NCI-H510A (cell line): ENCODE data around the gene NEDD4L.

Experiments used
- DNase-seq: peaks from one replicate; lab custom pipeline; 2025; lab: John Stamatoyannopoulos, UW

NEDD4L gene

DNA sequence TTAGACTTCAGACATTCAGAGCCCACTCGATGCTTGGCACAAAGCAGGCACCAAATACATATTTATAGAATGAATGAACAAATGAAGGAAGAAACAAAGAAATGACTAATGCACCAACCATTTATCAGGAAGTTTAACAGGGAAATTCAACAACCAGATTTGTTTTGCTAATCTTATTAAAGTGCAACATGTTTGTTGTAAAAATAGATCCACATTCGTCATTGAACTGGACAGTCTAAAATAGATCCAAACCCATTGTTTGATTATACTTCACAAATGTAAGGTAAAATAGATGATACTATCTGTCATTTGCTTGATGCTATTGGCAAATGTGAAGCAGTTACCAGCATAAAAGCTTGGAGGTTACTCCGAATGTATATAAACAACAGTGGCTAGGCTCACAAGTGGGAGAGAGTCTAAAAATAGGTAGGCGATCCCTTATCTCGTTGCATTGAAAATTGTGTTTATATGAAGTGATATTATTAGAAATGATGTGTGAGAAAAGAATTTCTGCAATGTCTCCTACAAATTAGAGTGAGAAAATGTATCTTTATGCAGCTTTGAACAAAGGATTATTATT, 246.2 kb downstream of the NEDD4L start:
- DNase-seq = no peak

GRCh38 chr18:58291131-58291530, 247.1 kb downstream of the NEDD4L start:
- no peak for DNase-seq

DNA sequence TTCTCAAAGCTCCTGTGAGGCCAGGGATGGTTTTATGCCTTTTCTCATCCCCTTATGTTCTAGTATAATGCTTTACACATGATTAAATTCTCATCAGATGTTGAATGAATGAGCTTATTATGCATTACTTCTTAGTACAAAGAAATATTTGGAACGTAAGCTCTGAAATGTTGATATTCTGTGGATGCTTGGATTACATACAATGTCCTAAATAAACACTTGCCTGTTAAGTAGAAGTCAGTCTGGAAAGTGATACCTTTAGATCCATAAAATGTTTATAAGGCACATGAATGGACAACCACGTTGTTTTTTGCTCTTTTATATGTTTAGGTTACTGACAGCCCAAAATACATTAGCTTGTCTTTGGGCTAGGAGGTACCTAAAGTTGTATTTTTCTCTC, 248.6 kb downstream of the NEDD4L start:
- DNase-seq = no peak

GRCh38 chr18:58297198-58297597, 253.2 kb downstream of the NEDD4L start:
- DNase-seq = no peak

DNA sequence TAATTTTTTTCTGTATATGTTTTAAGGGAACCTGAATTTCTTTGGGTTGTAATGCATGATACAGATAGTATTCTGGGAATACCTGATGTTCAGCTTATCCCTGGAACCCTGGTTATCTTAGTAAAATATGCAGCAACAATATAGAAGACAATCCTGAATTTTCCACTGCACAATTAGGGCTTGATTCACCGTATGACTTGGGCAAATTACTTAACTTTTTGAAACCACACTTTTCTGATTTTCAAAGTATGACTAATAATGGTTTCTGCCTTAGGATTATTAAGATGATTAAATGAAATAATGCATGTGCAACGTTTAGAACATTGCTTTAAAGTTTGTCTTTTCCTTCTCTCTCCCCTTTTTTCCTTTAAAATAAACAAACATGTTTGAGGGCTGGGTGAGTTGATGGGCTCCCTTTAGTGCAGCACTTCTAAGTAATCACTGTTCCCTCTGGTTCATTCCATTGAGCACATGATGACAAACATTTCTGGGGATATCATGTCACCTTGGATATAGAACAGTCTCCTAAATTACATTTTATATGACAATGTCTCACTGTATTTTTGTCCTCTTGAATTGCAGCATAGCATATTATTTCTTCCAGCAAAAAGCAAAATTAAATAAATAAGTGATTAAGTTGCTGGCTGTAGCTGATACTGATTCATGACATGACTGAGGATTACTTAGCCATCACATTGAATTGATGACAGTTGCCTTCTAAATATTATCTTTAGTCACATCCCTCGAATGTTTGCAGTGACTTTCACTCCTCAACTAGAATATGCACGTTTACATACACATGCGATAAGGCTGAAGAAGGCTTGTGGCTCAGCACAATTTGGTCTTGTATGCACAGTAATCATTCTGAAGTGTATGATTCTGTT, 254.5 kb downstream of the NEDD4L start:
- DNase-seq = no peak

DNA sequence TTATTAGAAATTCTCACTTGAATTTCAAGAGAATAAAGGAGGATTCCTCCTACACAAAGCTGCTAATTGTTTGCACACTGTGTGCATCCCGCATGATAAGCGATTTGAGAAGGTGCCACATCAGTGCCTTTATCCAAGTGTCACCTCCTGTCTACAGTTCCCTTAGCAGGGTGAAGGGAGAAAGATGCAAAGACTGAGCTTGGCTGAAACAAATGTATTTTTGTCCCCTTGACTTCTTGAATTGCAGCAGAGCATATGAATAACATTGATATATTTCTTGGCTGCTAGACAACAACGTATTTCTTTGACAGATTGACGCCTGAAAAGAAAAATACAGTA, 255.1 kb downstream of the NEDD4L start:
- no peak for DNase-seq

GRCh38 chr18:58299936-58300335, 255.9 kb downstream of the NEDD4L start:
- no peak for DNase-seq

DNA sequence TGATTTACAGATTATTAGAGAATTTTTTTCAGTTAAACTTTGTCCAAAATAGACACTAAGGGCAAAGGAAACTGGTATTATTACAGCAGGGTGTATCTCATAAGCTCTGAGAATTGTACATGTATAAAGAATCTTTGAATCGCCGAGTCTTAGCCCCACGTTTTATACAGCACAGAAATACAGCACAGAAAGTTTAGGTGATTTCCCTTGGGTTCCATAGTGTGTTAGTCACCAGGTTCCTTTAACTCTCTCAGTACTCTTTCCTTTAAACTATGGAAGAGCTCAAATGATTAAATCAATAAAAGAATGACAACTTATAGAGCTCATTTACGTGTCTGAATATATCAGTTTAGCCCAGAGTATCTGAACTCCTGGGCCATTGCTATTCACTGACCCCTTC, 256.8 kb downstream of the NEDD4L start:
- DNase-seq = no peak

DNA sequence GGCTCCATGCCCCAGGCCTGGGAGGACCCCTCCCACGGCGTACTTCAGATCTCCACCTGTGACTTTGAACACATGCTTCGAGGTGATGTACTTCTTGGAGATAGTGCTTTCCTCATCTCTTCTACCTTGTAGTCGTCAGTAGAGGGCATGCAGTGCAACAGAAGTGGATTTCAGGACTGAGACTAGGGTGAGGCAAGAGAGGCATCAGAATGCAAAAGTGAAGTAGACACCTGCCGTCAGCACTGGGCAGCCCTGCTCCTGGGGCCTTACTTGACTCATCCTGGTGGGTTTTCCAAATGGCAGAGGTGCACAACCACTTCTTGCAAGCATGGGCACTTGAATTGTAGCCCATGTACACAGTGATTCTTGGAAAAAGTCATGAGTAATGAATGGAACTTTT, 258.8 kb downstream of the NEDD4L start:
- no peak for DNase-seq

GRCh38 chr18:58303363-58303762, 259.3 kb downstream of the NEDD4L start:
- DNase-seq = no peak

- no peak for DNase-seq
These were observed 261.8 kb downstream of the NEDD4L start for GRCh38 chr18:58305792-58306191.

GRCh38 chr18:58307441-58307840, 263.4 kb downstream of the NEDD4L start:
- no peak for DNase-seq

GRCh38 chr18:58308463-58308862, 264.4 kb downstream of the NEDD4L start:
- DNase-seq = no peak

- DNase-seq = no peak
These were observed 265.1 kb downstream of the NEDD4L start for GRCh38 chr18:58309099-58309498.

- DNase-seq = no peak
These were observed 265.7 kb downstream of the NEDD4L start for GRCh38 chr18:58309610-58310239.

DNA sequence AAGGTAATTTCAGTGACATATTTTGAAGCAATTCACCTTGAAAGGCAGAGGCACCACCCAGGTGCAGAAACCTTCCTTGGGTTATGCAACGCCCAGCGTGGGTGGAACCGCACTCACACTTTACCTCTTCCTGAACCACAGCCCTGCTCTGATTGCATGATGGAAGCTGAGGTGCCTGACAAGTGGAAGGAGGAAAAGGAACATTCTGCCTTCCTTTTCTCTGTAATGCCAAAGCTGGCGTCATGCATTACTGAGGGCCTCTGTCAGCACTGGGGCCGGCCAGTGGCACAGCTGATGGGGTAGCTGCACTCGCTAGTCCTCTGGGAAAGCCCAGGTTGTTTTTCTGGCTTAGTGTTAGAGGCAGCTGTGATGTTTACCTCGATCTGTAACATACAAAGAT, 266.5 kb downstream of the NEDD4L start:
- peak; percentile 47 for DNase-seq

GRCh38 chr18:58311390-58311789, 267.4 kb downstream of the NEDD4L start:
- DNase-seq = no peak

- DNase-seq = peak; percentile 18
These were observed 269.5 kb downstream of the NEDD4L start for GRCh38 chr18:58313491-58314032.

DNA sequence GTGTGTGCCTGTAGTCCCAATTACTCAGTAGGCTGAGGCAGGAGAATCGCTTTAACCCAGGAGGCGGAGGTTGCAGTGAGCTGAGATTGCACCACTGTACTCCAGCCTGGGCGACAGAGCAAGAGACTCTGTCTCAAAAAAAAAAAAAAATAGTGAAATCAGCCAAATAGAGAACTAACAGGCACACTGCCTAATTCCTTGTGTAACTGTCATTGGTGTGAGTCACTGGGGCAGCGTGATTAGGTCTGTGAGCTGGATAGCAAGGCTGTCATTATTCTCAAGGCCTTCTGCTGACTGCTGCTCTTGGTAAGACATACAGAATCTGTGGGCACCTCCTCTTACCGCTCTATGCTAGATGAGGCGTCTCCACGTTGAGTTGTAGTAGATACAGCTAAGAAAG, 270.3 kb downstream of the NEDD4L start:
- DNase-seq = no peak

DNA sequence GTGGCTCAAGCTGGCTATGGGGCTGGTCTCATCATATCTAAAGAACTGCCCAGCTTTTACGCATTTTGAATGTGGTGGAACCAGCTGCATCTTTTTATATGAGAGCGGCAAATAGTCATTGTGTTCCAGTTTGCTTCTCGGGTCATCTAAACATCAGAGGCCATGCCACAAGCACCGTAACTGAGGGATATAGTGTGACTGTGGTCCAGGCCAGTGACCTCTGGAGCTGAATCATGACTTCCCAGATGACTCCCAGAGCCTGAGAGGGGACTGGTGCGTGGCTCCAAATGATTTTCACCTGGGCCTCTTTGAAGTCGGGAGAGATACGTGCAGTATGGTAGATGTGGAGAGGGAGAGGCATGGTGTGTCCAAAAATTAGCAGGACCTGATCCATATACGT, 271.0 kb downstream of the NEDD4L start:
- DNase-seq = no peak

- DNase-seq = no peak
These were observed 271.8 kb downstream of the NEDD4L start for GRCh38 chr18:58315739-58316215.

DNA sequence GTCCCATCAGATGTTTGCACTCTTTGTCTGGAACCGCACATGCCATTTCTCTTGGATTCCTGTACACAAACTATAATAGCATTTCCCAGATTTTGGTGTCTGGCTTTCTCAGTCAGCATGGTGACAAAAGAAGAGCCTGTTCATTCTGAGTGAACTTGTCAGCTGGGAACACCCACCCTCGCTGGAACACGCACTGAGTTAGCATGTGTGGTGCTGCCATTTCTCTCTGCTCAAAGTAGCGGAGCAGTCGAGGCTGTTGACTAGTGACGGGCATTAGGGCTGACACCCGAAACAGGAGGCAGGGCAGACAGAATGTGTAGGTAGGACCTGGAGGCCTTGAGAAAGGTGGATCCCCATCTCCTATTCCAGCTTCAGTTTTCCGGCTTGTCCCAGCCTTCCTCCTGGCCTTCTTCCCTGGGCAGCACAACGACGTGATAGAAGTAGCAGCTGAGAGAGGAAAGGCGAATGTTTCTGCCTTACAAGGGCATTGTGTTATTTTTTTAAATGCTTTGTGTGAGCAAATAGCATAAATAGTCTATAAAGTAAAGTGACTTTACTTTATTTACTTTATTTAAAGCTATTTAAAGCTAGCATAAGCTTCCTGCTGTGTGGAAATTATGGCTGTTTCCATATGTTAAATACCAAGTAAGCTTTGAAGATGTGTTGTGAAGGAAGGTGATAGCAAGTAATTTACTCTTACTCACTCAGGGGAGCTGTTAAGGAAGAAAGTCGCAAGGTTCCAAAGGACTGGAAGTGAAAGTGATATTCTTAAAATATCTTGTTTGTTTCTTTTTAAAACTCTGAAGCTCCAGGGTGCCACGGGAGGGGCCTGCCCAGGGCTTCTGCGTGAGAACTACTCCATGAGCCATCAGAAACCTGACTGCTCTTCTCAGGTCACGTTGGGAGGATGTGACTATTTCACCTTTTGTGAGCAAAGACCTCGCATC, 272.6 kb downstream of the NEDD4L start:
- no peak for DNase-seq
